ENCODE measurements around the gene RPTOR.

DNA sequence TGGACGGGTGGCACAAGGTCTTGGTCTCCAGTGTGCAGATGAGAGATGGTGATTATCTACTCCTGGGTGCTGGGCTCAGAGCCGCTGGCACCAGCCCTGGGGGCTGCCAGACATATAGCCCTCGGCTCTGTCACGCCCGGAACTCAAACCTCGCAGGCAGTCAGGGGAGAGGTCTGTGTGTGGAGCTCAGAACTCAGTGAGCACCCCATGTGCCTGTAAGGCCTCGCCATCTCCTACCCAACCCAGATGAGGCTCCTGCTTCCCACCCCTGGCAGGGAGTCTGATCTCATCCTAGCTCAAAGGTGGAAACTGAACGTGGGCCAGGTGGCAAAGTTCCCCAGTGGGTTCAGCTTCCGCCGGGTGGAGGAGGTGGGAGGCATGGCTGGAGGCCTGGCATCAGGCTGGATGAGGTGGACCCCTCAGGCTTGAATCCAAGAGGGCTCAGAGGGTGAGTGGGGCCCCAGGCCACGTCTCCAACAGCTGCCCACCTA, 45.7 kb upstream of the RPTOR start:
- TF ChIP-seq TAF1 (IDR thresholded peaks at IDR 0.05; ENCODE audit: borderline replicate concordance, low read depth, low read length) (no peak), FOS (IDR thresholded peaks at IDR 0.05; ENCODE audit: borderline replicate concordance, extremely low read depth, insufficient read length) (no peak), JUND (IDR thresholded peaks at IDR 0.05; ENCODE audit: low read depth, low read length) (no peak)
